Neuronal stem cell (in vitro differentiated cells): ENCODE data around the gene ODAD3.
"Not testable (repeated sequence)": the region's sequence is repeated elsewhere in the genome, so short reads cannot be mapped to it uniquely, and the experiment has no call there.

ENCODE experiments used
- DNase-seq: peaks from one replicate; pipeline ENCODE4 v3.0.0-alpha.2; 2013; ENCODE audit warnings: low spot score
- H2AFZ ChIP-seq: one replicate; pipeline ENCODE4 v1.6.1; 2013; ENCODE audit warnings: mild to moderate bottlenecking, low read length, inconsistent platforms
- H2AK5ac ChIP-seq: 2 replicates; pipeline ENCODE4 v1.6.1; 2013; ENCODE audit warnings: low read depth, mild to moderate bottlenecking, inconsistent platforms, low read length, moderate library complexity, mixed read lengths
- H2BK120ac ChIP-seq: 2 replicates; pipeline ENCODE4 v1.6.1; 2013; ENCODE audit warnings: low read depth, mild to moderate bottlenecking, inconsistent platforms, low read length, moderate library complexity, mixed read lengths
- H2BK12ac ChIP-seq: one replicate; pipeline ENCODE4 v1.6.1; 2013; ENCODE audit warnings: low read length, inconsistent platforms
- H2BK15ac ChIP-seq: 2 replicates; pipeline ENCODE4 v1.6.1; 2013; ENCODE audit warnings: mild to moderate bottlenecking, low read length, inconsistent platforms, mixed read lengths
- H2BK5ac ChIP-seq: one replicate; pipeline ENCODE4 v1.6.1; 2013; ENCODE audit warnings: inconsistent platforms, mild to moderate bottlenecking, low read length, moderate library complexity
- H3K14ac ChIP-seq: one replicate; pipeline ENCODE4 v1.6.1; 2013; ENCODE audit warnings: low read length, inconsistent platforms
- H3K18ac ChIP-seq: 2 replicates; pipeline ENCODE4 v1.6.1; 2013; ENCODE audit warnings: low read length, inconsistent platforms
- H3K23ac ChIP-seq: 2 replicates; pipeline ENCODE4 v1.6.1; 2013; ENCODE audit warnings: low read depth, mild to moderate bottlenecking, mixed read lengths, low read length, inconsistent platforms; ENCODE audit not compliant: poor library complexity
- H3K27ac ChIP-seq: replicated peaks from 3 replicates; pipeline ENCODE4 v1.5.1; 2013; ENCODE audit warnings: low read length, inconsistent platforms
- H3K27me3 ChIP-seq, 3 experiments: 2 replicates each; pipeline ENCODE4 v1.6.1; 2013; ENCODE audit warnings: low read length in 3 of 3, mild to moderate bottlenecking in 2 of 3, inconsistent platforms in 1 of 3, low read depth in 1 of 3, mixed read lengths in 1 of 3, moderate library complexity in 1 of 3; ENCODE audit not compliant: control insufficient read depth in 3 of 3, insufficient read depth in 3 of 3
- H3K36me3 ChIP-seq, 2 donors: replicated peaks in 1 of 2; 2 replicates each; pipeline ENCODE4 v1.6.1; 2013; ENCODE audit warnings: low read length in 2 of 2; ENCODE audit not compliant: control insufficient read depth in 2 of 2, insufficient read depth in 2 of 2
- H3K4ac ChIP-seq: 2 replicates; pipeline ENCODE4 v1.6.1; 2013; ENCODE audit warnings: inconsistent platforms, mild to moderate bottlenecking, low read length, moderate library complexity
- H3K4me1 ChIP-seq, 2 donors: 1 replicate in 1 of 2; 2 replicates in 1 of 2; pipeline ENCODE4 v1.6.1; 2013; ENCODE audit warnings: low read length in 2 of 2, low read depth in 1 of 2; ENCODE audit not compliant: control insufficient read depth in 2 of 2, insufficient read depth in 1 of 2
- H3K4me2 ChIP-seq: one replicate; pipeline ENCODE4 v1.6.1; 2013; ENCODE audit warnings: mild to moderate bottlenecking, low read length, inconsistent platforms; ENCODE audit not compliant: insufficient read depth, poor library complexity, severe bottlenecking
- H3K4me3 ChIP-seq, 2 donors: 2 replicates each; pipeline ENCODE4 v1.5.1; 2013; ENCODE audit warnings: low read length in 2 of 2, mild to moderate bottlenecking in 2 of 2, inconsistent platforms in 1 of 2, moderate library complexity in 1 of 2
- H3K79me1 ChIP-seq: one replicate; pipeline ENCODE4 v1.6.1; 2013; ENCODE audit warnings: low read depth, mild to moderate bottlenecking, inconsistent platforms, low read length, moderate library complexity
- H3K9ac ChIP-seq: one replicate; pipeline ENCODE4 v1.6.1; 2013; ENCODE audit warnings: mild to moderate bottlenecking, low read depth, low read length, inconsistent platforms; ENCODE audit not compliant: poor library complexity
- H3K9me3 ChIP-seq, 2 donors: replicated peaks in 1 of 2; 2 replicates each; pipeline versions ENCODE3 to v1.6.1; 2013; ENCODE audit warnings: low read length in 2 of 2, mild to moderate bottlenecking in 2 of 2, inconsistent platforms in 1 of 2, low read depth in 1 of 2, mixed read lengths in 1 of 2, moderate library complexity in 1 of 2; ENCODE audit not compliant: control insufficient read depth in 2 of 2, insufficient read depth in 1 of 2
- H4K8ac ChIP-seq: one replicate; pipeline ENCODE4 v1.6.1; 2013; ENCODE audit warnings: low read depth, mild to moderate bottlenecking, inconsistent platforms, low read length, moderate library complexity
- H4K91ac ChIP-seq: one replicate; pipeline ENCODE4 v1.6.1; 2013; ENCODE audit warnings: low read length, low read depth, mild to moderate bottlenecking, inconsistent platforms; ENCODE audit not compliant: poor library complexity
- WGBS, 2 donors: extraction: QIAGEN DNeasy Blood & Tissue Kit; methylation state at CpG; one replicate each; pipeline ENCODE4 v1.1.7; 2013; ENCODE audit warnings: missing lambda C conversion rate in 2 of 2, mixed read lengths in 1 of 2; ENCODE audit not compliant: insufficient read length in 2 of 2, insufficient replicate concordance in 1 of 2; ENCODE audit errors: extremely low coverage in 2 of 2; 5-methylcytosine and 5-hydroxymethylcytosine counted together

The ODAD3 gene

DNA sequence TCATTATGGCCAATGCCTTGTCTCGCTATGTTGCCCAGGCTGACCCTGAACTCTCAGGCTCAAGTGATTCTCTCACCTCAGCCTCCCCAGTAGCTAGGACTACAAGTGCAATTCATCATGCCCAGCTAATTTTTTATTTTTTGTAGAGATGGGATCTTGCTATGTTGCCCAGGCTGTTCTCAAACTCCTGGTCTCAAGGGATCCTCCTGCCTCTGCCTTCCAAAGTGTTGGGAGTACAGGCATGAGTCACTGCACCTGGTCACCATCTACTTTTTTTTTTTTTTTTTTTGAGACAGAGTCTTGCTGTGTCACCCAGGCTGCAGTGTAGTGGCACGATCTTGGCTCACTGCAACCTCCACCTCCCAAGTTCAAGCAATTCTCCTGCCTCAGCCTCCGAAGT lies 40.4 kb upstream of the ODAD3 start:
- not testable (repeated sequence) for H3K18ac ChIP-seq, H2BK12ac ChIP-seq, H2BK5ac ChIP-seq, DNase-seq, H2BK120ac ChIP-seq, H3K9me3 ChIP-seq, H4K91ac ChIP-seq, H2AFZ ChIP-seq, H3K4ac ChIP-seq, H3K9ac ChIP-seq, H3K4me2 ChIP-seq, H2AK5ac ChIP-seq, H2BK15ac ChIP-seq, H3K4me3 ChIP-seq, H3K14ac ChIP-seq, H3K27ac ChIP-seq, H3K79me1 ChIP-seq, H4K8ac ChIP-seq, H3K23ac ChIP-seq, H3K4me1 ChIP-seq
- peaks cover 0 to 19% (median 5%) of the 10 kb centered on the region in 3 experiments for H3K27me3 ChIP-seq
- WGBS, 2 donors, result no CpG with 5 or more reads among the region's 3 CpGs
- H3K36me3 ChIP-seq, result peaks cover 0 to 76% of the 10 kb centered on the region in 2 donors

DNA sequence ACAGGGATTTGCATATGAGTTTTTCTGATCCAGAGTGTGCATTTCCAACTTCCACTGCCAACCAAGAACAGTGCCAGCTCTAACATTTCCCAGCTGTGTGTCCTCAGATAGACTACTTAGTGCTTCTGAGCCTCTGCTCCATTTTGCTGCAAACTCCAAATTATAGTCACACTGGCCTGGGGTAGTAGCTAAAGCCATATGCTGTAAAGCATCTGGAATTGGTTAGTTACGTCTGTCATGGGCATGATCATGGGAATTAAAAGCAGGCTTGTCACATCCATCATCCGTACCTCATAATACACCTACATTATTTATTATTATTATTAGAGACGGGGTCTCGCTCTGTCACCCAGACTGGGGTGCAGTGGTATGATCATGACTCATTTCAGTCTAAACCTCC lies 38.8 kb upstream of the ODAD3 start:
- peaks cover 0 to 2% (median 0%) of the 10 kb centered on the region in 3 experiments for H3K27me3 ChIP-seq
- H3K4ac ChIP-seq, result no peak overlapping the region
- H2BK12ac ChIP-seq, result no peak overlapping the region
- no peak overlapping the region for H4K91ac ChIP-seq
- H2BK5ac ChIP-seq, result no peak overlapping the region
- H3K9ac ChIP-seq, result no peak overlapping the region
- DNase-seq, result no peak
- H4K8ac ChIP-seq, result no peak overlapping the region
- H3K9me3 ChIP-seq, result no peaks in the 10 kb centered on the region
- H3K4me2 ChIP-seq, result no peak overlapping the region
- no peaks in the 10 kb centered on the region for H3K79me1 ChIP-seq
- peaks cover 0 to 84% of the 10 kb centered on the region in 2 donors for H3K36me3 ChIP-seq
- no CpG with 5 or more reads among the region's 4 CpGs for WGBS, 2 donors
- no peak overlapping the region for H3K14ac ChIP-seq
- no peak overlapping the region for H3K27ac ChIP-seq
- H3K18ac ChIP-seq, result no peak overlapping the region
- H2AFZ ChIP-seq, result no peak overlapping the region
- H3K4me3 ChIP-seq, result no peak overlapping the region
- H2BK15ac ChIP-seq, result no peak overlapping the region
- H3K4me1 ChIP-seq, result peaks cover 0 to under 1% of the 10 kb centered on the region in 2 donors
- H2AK5ac ChIP-seq, result no peak overlapping the region
- H3K23ac ChIP-seq, result no peak overlapping the region
- H2BK120ac ChIP-seq, result no peak overlapping the region

DNA sequence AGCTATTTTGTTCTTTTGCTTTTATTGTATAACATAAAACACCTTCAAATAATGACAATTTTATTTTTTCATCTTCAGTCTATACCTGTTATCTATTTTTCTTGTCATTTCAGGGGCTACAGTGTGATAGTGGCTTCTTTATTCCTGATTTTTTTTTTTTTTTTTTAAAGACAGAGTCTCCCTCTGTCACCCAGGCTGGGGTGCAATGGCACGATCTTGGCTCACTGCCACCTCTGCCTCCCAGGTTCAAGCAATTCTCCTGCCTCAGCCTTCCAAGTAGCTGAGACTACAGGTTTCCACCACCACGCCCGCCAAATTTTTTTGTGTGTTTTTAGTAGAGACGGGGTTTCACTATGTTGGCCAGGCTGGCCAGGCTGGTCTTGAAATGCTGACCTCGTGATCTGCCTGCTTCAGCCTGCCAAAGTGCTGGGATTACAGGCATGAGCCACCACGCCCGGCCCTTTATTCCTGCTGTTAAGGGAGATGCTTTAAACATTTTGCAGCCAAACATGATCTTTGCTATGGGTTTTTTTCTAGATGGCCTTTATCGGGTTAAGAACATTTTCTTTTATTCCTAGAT lies 33.4 kb upstream of the ODAD3 start:
- not testable (repeated sequence) for H3K9ac ChIP-seq, H3K4me3 ChIP-seq, H2BK5ac ChIP-seq, H3K79me1 ChIP-seq, H2BK15ac ChIP-seq, H3K27me3 ChIP-seq, DNase-seq, H3K18ac ChIP-seq, H3K23ac ChIP-seq, H2BK12ac ChIP-seq, H3K4me2 ChIP-seq, H2AFZ ChIP-seq, H2BK120ac ChIP-seq, H3K4me1 ChIP-seq, H4K91ac ChIP-seq, H3K9me3 ChIP-seq, H4K8ac ChIP-seq, H3K4ac ChIP-seq, H2AK5ac ChIP-seq, H3K27ac ChIP-seq
- no CpG with 5 or more reads among the region's 8 CpGs for WGBS, 2 donors
- Histone ChIP-seq H3K36me3 (peaks cover 1 to 77% of the 10 kb centered on the region in 2 donors), H3K14ac (peak overlapping the region; percentile 21)

DNA sequence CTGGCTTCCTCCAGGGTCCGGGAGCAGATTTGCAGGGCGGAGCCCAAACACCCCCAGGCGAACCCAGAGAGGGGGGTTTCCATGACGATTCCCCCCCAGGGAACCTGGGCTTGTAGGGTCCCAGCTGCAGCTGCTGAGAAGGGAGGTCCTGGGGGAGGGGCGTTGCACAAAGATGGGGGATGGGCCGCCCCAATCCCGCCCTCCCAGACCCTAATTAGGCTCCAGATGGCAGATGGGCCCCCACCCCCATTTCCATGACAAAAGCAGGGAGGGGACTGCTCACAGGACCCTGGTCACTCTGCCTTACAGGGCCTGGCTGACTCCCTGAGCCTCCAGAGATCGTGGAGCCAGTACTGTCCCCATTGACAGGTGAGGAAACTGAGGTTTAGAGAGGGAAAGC lies 30.7 kb upstream of the ODAD3 start:
- Histone ChIP-seq H2BK12ac (no peak overlapping the region), H2BK15ac (no peak overlapping the region), H3K4me2 (no peak overlapping the region), H3K4ac (no peak overlapping the region), H3K4me3 (no peak overlapping the region), H3K27me3 (peaks cover 0 to 4% (median 0%) of the 10 kb centered on the region in 3 experiments), H3K23ac (no peak overlapping the region), H3K9me3 (peaks cover 0 to 6% of the 10 kb centered on the region in 2 donors), H2AK5ac (no peak overlapping the region), H2BK120ac (no peak overlapping the region), H3K14ac (no peak overlapping the region), H3K36me3 (peaks cover 1 to 83% of the 10 kb centered on the region in 2 donors), H3K79me1 (peaks cover 11% of the 10 kb centered on the region), H2BK5ac (no peak overlapping the region), H4K8ac (no peak overlapping the region), H3K9ac (no peak overlapping the region), H2AFZ (no peak overlapping the region), H3K27ac (no peak overlapping the region), H4K91ac (no peak overlapping the region), H3K18ac (peak overlapping the region; percentile 85), H3K4me1 (peaks cover 2 to 9% of the 10 kb centered on the region in 2 donors)
- no CpG with 5 or more reads among the region's 8 CpGs for WGBS, 2 donors
- no peak for DNase-seq
